PC-9 (cell line): ENCODE data around the gene DIP2C.

ENCODE experiments used
- EZH2 ChIP-seq: fragments of 200-600 bp; sonication (generic); IDR thresholded peaks from 2 replicates; pipeline ENCODE4 v1.8.0; 2017; ENCODE audit warnings: antibody characterized with exemption, low read depth
- TF ChIP-seq, protein P1 (sequence below): fragments of 200-600 bp; sonication (generic); conservative IDR thresholded peaks from 2 replicates; pipeline ENCODE4 v1.6.1; 2017; ENCODE audit warnings: mixed run types, antibody characterized with exemption, mild to moderate bottlenecking, moderate library complexity

DNA sequence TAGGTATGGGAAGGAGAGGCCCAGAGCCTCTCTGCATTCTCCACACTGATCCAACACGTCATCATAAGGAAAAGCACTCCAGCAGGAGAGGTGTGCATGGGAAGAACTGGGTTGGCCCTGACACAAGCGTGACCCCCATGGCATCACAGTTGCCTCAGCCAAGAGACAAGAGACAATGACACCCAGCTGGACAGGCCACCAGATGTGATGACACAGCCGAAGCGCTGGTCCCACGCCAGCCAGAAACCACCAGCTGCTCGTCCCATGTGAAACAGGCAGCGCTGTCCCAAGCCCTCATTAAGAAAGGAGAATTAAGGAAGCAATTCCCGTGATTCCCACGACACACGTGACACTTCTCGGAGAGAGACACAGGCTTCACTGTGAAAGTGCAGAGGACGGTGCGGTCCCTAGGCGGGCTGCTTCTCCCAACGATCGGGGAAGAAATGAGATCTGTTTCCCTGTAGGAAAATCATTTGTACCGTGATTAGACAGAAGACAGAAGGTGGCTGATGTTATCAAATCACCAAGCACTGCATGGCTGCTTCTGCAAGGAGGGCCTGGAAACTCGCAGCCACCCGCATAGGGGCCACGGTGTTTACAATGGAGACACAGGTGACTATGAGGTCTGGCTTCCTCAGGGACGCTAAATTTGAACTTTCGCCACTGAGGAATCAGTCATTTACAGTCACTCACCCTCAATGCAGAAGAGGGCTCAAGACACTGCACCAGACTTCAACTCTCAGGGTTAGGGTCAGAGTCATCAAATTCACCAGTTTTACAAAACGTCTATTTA is 74.5 kb downstream of the DIP2C start:
- TF ChIP-seq, protein P1, sequence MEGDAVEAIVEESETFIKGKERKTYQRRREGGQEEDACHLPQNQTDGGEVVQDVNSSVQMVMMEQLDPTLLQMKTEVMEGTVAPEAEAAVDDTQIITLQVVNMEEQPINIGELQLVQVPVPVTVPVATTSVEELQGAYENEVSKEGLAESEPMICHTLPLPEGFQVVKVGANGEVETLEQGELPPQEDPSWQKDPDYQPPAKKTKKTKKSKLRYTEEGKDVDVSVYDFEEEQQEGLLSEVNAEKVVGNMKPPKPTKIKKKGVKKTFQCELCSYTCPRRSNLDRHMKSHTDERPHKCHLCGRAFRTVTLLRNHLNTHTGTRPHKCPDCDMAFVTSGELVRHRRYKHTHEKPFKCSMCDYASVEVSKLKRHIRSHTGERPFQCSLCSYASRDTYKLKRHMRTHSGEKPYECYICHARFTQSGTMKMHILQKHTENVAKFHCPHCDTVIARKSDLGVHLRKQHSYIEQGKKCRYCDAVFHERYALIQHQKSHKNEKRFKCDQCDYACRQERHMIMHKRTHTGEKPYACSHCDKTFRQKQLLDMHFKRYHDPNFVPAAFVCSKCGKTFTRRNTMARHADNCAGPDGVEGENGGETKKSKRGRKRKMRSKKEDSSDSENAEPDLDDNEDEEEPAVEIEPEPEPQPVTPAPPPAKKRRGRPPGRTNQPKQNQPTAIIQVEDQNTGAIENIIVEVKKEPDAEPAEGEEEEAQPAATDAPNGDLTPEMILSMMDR = no peak
- no peak for TF ChIP-seq EZH2
